HG02852 (cell line): Measurements from ENCODE around the gene GNG12.

ENCODE experiments used
- ATAC-seq: cut with Tn5 transposase; IDR thresholded peaks from one replicate; pipeline ENCODE4 v1.9.1; 2021; ENCODE audit warnings: mild to moderate bottlenecking, moderate library complexity; ENCODE audit not compliant: unreplicated experiment

The GNG12 gene

GRCh38 chr1:67816095-67816475 is 17.2 kb downstream of the GNG12 start:
- ATAC-seq, result no peak

GRCh38 chr1:67815303-67816094 is 17.8 kb downstream of the GNG12 start:
- no peak for ATAC-seq

GRCh38 chr1:67814121-67814772 is 19.0 kb downstream of the GNG12 start:
- ATAC-seq, result no peak

- no peak for ATAC-seq
These were observed 21.0 kb downstream of the GNG12 start for GRCh38 chr1:67812226-67812625.

- ATAC-seq, result no peak
These were observed 21.5 kb downstream of the GNG12 start for GRCh38 chr1:67811781-67812180.

- ATAC-seq, result no peak
These were observed 23.4 kb downstream of the GNG12 start for GRCh38 chr1:67809887-67810286.

- no peak for ATAC-seq
These were observed 26.0 kb downstream of the GNG12 start for GRCh38 chr1:67807282-67807681.

- no peak for ATAC-seq
These were observed 28.6 kb downstream of the GNG12 start for GRCh38 chr1:67804710-67805109.

GRCh38 chr1:67803380-67804279 is 29.6 kb downstream of the GNG12 start:
- no peak for ATAC-seq

- ATAC-seq, result no peak
These were observed 30.7 kb downstream of the GNG12 start for GRCh38 chr1:67802565-67802964.

GRCh38 chr1:67801903-67802302 is 31.4 kb downstream of the GNG12 start:
- no peak for ATAC-seq

- no peak for ATAC-seq
These were observed 37.9 kb downstream of the GNG12 start for GRCh38 chr1:67795179-67795912.

- ATAC-seq, result no peak
These were observed 39.7 kb downstream of the GNG12 start for GRCh38 chr1:67793562-67793961.

GRCh38 chr1:67792741-67793458 is 40.4 kb downstream of the GNG12 start:
- ATAC-seq, result no peak

- ATAC-seq, result no peak
These were observed 41.2 kb downstream of the GNG12 start for GRCh38 chr1:67792103-67792502.

GRCh38 chr1:67791686-67792085 is 41.6 kb downstream of the GNG12 start:
- ATAC-seq, result no peak

GRCh38 chr1:67791261-67791660 is 42.0 kb downstream of the GNG12 start:
- ATAC-seq, result no peak

- ATAC-seq, result no peak
These were observed 43.0 kb downstream of the GNG12 start for GRCh38 chr1:67790201-67790692.

GRCh38 chr1:67789551-67789950 is 43.7 kb downstream of the GNG12 start:
- no peak for ATAC-seq

GRCh38 chr1:67788904-67789303 is 44.4 kb downstream of the GNG12 start:
- ATAC-seq, result no peak
